ENCODE measurements around the gene FANCC.

The FANCC gene

GRCh38 chr9:95086564-95086955 is 230.9 kb downstream of the FANCC start:
- no peak for DNase-seq (ENCODE audit: low read depth)

- no peak for DNase-seq (ENCODE audit: low read depth)
Observed at GRCh38 chr9:95085861-95086563, 231.5 kb downstream of the FANCC start.

- no peak for DNase-seq (ENCODE audit: low read depth)
Observed at GRCh38 chr9:95085036-95085770, 232.3 kb downstream of the FANCC start.

GRCh38 chr9:95084254-95084934 is 233.1 kb downstream of the FANCC start:
- DNase-seq (ENCODE audit: low read depth) = no peak

- DNase-seq (ENCODE audit: low read depth) = no peak
Observed at GRCh38 chr9:95083086-95083768, 234.3 kb downstream of the FANCC start.

GRCh38 chr9:95082401-95083084 is 235.0 kb downstream of the FANCC start:
- DNase-seq (ENCODE audit: low read depth) = no peak

- DNase-seq (ENCODE audit: low read depth) = no peak
Observed at GRCh38 chr9:95081998-95082397, 235.5 kb downstream of the FANCC start.

- no peak for DNase-seq (ENCODE audit: low read depth)
Observed at GRCh38 chr9:95080961-95081647, 236.4 kb downstream of the FANCC start.

- DNase-seq (ENCODE audit: low read depth) = no peak
Observed at GRCh38 chr9:95079461-95079860, 238.0 kb downstream of the FANCC start.

GRCh38 chr9:95078939-95079338 is 238.6 kb downstream of the FANCC start:
- no peak for DNase-seq (ENCODE audit: low read depth)

GRCh38 chr9:95078511-95078910 is 239.0 kb downstream of the FANCC start:
- DNase-seq (ENCODE audit: low read depth) = no peak

- DNase-seq (ENCODE audit: low read depth) = no peak
Observed at GRCh38 chr9:95077766-95078370, 239.6 kb downstream of the FANCC start.

- no peak for DNase-seq (ENCODE audit: low read depth)
Observed at GRCh38 chr9:95077053-95077765, 240.3 kb downstream of the FANCC start.

- DNase-seq (ENCODE audit: low read depth) = no peak
Observed at GRCh38 chr9:95076696-95077052, 240.8 kb downstream of the FANCC start.

GRCh38 chr9:95075700-95076099 is 241.8 kb downstream of the FANCC start:
- DNase-seq (ENCODE audit: low read depth) = no peak

GRCh38 chr9:95074632-95075031 is 242.9 kb downstream of the FANCC start:
- DNase-seq (ENCODE audit: low read depth) = no peak

GRCh38 chr9:95073918-95074317 is 243.6 kb downstream of the FANCC start:
- no peak for DNase-seq (ENCODE audit: low read depth)

- DNase-seq (ENCODE audit: low read depth) = no peak
Observed at GRCh38 chr9:95073042-95073607, 244.4 kb downstream of the FANCC start.

GRCh38 chr9:95071925-95072324 is 245.6 kb downstream of the FANCC start:
- no peak for DNase-seq (ENCODE audit: low read depth)

- DNase-seq (ENCODE audit: low read depth) = no peak
Observed at GRCh38 chr9:95071450-95071849, 246.1 kb downstream of the FANCC start.

All from HS-27A (cell line).